Measurements from ENCODE around the gene FSIP1. TPM values are rescaled to one million over a fixed set of nuclear protein-coding genes. Genes with fewer than 3 reads are reported as not detected.

Gene FSIP1
- total RNA-seq, 1 donor from 2014 or later, result 0.91 TPM

DNA sequence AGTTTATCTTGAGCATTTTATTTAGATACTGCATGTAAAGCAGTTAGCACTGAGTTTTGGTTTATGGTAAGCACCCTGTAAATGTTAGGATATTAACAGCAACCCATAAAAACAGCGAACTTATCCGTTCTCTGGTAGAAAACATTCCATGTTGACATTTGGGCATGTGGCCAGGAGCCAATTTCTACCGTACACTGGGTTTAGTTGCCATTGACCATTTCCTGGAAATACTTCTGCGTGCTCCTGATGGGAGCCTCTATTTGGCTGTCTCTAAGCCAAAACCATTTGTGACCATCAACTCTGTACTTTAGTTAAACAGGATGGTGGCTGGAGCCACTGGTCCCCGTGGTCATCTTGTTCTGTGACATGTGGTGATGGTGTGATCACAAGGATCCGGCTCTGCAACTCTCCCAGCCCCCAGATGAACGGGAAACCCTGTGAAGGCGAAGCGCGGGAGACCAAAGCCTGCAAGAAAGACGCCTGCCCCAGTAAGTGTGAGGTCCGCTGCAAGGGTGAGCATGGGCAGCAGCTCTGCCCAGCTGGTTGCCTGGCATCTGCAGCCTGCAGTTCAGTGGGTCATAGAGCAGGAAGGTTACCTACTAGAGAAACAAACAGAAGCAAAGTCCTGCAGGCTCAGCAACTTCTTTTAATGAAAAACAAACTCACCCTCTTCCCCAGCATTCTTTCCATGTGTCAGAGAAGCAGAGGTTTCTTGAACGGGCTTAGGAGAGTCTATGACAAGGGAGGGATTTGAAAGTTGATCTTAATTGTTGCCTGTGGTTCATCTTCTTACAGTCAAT lies 194.7 kb downstream of the FSIP1 start:
- intact Hi-C loops (cut with micrococcal nuclease), result no loop called here

DNA sequence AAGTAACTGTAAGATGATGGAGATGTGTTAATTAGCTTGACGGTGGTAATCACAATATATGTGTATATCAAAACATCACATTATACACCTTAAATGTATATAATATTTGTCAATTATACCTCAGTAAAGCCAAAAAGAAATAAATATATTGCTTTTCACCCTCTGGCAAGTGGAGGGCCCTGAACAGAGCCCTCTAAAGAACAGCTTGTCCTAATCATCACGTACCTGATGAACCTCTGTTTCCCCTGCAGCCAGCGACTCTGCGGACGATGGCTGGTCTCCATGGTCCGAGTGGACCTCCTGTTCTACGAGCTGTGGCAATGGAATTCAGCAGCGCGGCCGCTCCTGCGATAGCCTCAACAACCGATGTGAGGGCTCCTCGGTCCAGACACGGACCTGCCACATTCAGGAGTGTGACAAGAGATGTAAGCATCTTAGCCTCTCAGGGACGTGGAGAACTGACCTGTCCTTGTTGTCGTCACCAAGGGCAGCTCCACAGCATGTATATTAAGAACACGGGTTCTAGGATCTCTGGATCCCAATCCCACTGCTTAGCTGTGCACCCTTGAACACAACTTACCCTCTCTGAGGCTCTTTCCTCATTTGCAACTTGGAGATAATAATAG lies 195.4 kb downstream of the FSIP1 start:
- intact Hi-C loops (cut with micrococcal nuclease), result no loop called here

DNA sequence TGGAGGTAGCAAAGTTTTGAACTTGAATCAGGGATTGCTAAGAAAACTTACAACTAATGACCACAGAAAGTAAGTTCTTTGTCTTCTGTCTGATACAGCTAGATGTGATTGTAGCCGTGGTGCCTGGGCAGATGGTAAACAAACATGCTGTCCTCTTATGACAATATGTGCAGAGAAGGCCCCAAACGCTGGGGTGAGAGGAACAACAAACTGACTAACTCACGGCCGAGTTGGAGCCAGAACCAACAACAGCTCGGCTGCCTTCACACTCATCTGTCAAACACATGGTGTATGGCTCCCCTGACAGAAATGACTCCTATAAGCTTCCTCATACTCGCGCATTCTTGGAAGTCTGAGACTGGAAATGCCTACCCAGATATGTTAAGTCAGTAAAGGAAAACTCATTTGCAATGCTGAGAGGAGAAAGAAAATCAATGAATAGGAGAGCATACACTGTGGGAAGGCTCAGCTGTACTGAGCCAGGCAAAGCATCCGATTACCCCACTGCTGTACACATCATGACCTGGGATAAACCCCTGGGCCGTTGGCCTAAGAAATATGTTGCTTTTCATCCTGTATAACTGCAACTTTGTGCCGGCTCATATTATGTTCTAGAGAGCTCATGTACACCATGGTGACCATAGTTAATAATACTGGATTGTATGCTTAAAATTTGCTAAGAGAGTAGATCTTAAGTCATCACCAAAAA lies 196.1 kb downstream of the FSIP1 start:
- intact Hi-C loops (cut with micrococcal nuclease), result no loop called here

DNA sequence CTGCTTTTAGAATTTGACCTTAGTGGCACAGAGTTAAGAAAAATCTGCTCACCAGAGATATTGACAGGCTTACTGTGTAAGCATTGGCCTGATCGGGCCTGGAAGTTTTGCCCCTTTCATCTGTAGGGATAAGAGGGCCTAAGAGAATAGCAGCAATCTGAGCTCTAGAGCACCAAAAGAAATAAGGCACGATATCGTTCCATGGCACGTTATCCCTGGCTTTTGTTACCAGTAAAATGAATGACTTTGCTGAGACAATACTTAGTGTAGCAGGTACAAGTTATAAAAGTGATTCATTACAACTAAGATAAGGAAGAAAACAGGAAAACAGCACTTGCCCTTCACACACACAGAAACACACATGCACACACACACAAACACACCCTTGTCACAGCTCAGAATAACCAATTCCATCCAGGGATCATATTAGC lies 196.8 kb downstream of the FSIP1 start:
- intact Hi-C loops (cut with micrococcal nuclease), result no loop called here

DNA sequence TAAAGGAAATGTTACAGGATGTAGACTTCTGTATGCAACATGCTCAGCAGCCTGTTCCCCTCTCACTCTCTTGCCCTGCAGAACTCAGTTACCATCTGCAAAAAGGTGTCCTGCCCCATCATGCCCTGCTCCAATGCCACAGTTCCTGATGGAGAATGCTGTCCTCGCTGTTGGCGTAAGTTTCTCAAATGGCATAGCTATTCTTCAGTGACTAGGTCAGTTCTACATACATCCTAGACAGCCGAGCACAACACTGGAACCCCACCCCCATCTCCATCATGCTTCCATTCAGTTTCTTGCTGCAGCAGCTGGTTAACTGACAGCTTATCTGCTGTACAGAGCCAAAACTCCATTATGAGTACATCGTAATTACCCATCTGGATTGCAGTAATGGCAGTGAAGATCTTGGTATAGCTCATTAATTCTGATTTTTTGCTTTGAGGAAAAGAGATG lies 197.2 kb downstream of the FSIP1 start:
- intact Hi-C loops (cut with micrococcal nuclease), result no loop called here

DNA sequence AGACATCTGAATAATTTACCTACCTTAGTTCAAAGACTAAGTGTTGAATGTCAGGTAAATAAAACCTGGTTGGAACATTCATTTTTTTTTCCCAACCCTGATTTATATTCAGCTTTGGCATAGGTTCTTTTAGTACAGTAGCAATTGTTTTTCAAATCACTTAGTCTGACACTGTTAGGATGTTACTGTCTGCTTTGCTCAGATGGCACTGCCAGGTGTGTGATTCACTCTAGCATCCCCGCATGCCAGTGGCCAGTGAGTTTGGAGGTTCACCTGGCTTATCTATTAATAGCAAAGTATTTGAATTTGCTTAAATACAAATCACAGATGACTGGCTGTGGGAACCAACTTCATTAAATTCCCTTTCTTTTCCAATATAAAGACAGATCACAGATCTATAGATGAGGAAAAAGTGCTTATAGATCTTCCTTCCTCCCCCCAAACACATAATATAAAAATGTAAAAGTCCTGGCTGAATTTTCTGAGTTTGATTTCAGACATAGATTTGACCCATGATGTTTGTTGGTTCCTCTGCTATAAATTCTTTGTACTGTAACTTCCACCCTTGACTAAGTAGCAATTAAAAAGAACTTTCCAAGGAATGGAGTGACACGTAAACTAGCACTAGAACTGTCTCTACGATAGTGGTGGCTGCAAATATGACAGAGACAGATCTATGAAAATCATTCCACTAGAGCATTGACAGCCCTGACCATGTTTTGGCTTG lies 197.8 kb downstream of the FSIP1 start:
- intact Hi-C loops (cut with micrococcal nuclease), result loop anchor here (5.0 kb wide), 1 partner anchor 158 kb away; no protein-coding TSS in a partner anchor

DNA sequence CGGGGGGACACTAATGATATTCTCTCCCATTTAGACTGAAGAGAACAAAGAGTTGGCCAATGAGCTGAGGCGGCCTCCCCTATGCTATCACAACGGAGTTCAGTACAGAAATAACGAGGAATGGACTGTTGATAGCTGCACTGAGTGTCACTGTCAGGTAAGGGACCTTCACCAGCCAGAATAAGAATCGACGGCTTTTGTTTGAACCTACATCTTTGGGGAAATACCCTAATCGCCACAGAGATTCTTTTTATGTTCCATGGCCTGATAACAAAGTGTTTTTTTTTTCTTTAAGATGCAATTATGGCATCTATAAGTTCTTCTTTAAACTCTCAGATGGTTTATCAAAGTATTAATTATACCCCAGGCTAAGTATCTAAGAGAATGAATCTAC lies 198.4 kb downstream of the FSIP1 start:
- intact Hi-C loops (cut with micrococcal nuclease), result loop anchor here (5.0 kb wide), 1 partner anchor 157 kb away; no protein-coding TSS in a partner anchor

DNA sequence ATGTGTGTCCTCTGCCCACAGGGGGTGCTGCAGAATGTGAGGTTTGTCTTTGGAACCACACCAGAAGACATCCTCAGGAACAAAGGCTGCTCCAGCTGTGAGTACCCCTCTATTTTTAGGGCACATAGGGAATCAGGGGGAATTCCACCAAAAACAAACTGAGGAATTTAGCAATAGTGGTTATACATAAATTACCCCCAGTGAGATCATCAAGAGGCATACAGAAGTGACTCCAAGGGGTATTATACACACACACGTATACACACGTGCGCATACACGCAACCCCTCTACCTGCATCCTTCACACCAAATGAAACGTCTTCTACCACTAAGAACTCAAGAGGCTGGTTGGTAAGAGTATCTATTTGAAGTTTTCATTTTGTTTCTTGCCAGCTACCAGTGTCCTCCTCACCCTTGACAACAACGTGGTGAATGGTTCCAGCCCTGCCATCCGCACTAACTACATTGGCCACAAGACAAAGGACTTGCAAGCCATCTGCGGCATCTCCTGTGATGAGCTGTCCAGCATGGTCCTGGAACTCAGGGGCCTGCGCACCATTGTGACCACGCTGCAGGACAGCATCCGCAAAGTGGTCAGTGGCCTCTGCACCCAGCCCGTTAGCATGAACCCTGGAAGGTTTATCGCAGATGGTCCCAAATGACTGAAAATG lies 198.9 kb downstream of the FSIP1 start:
- intact Hi-C loops (cut with micrococcal nuclease), result loop anchor here (1.0 to 5.0 kb wide), 3 partner anchors 103 to 174 kb away; no protein-coding TSS in a partner anchor

DNA sequence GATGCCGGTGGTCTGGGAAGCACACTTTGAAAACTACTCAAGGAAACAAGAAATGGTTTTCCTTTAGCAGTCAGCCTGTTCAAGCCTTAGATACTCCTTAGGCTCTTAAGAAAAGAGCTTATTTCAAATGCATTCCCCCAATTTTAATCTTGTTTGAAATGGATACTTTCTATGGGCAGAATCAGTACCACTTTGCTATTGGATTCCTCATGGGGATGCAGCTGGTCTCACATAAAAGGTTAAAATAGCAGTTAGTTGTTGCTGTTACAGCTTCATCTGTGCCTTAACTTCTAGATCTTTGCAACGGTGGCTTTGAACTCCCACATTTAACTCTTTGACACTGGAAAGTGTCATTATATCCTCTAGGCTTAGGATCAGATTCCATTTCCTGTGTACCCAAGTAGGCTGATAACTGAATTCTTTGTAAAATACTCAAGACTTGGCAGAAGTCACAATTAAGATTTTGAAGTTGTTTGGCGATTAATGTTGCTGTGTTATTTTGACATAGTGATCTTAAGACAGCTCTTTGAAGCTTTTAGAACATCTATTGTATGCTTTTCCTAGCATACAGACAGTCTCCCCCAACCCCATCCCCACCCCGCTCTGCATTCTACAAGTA lies 199.6 kb downstream of the FSIP1 start:
- intact Hi-C loops (cut with micrococcal nuclease), result loop anchor here (1.0 to 5.0 kb wide), 3 partner anchors 103 to 174 kb away; no protein-coding TSS in a partner anchor

DNA sequence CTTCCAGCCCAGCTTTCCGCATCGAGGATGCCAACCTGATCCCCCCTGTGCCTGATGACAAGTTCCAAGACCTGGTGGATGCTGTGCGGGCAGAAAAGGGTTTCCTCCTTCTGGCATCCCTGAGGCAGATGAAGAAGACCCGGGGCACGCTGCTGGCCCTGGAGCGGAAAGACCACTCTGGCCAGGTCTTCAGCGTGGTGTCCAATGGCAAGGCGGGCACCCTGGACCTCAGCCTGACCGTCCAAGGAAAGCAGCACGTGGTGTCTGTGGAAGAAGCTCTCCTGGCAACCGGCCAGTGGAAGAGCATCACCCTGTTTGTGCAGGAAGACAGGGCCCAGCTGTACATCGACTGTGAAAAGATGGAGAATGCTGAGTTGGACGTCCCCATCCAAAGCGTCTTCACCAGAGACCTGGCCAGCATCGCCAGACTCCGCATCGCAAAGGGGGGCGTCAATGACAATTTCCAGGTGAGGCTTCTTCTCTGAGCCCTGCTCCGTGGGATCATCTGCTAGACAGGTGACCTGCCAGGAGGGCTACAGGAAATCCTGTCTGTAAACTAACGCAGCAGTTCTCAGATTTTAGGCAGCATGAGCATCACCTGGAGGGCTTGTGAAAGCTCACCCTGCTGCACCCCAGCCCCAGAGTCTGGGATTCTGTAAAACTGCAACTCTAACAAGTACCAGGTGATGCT lies 200.2 kb downstream of the FSIP1 start:
- intact Hi-C loops (cut with micrococcal nuclease), result loop anchor here (5.0 kb wide), 1 partner anchor 155 kb away; no protein-coding TSS in a partner anchor

DNA sequence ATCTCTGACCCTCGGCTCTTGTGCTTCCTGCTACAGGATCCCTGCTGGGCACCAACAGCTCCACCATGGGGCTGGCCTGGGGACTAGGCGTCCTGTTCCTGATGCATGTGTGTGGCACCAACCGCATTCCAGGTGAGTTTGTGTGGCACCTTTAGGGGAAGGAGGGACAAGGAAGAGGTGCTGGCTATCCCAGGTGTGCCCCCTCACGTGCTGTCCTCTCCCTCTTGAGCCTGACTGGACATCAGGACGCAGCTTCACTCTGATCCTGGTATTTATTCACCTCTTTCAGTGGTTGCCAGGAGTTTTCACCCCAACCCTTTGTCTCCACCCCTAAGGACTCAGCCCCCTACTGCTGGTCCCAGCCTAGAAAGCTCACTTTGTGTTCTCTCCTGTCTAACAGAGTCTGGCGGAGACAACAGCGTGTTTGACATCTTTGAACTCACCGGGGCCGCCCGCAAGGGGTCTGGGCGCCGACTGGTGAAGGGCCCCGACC lies 200.8 kb downstream of the FSIP1 start:
- intact Hi-C loops (cut with micrococcal nuclease), result loop anchor here (2.0 to 5.0 kb wide), 3 partner anchors 155 to 1141 kb away; no protein-coding TSS in a partner anchor

DNA sequence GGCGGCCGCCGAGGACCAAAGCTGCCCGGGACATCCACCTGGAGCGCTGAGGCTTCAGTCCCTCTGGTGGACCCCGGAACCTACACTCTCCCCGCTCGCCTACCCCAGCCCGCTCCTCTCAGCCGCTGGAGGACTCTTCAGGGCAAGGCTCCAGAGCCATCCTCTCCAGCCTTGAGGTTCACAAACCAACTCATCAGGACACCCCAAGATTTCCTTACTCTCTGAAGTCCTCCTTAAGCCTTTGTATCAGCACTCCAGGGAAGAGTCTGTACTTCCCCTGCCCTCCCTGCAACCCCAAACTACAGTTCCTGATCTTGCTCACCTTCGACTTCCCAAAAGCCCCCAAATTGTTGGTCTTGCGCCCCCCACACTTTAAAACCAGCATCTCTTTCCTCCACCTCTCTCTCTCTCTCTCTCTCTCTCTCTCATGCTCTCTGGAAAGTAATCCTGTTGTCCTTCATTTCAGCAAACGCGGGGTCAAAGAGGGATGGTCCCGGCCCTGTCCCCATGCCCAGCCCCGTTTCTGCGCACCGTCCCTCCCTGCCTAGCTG lies 201.3 kb downstream of the FSIP1 start:
- intact Hi-C loops (cut with micrococcal nuclease), result loop anchor here (2.0 to 5.0 kb wide), 3 partner anchors 154 to 1141 kb away; no protein-coding TSS in a partner anchor

DNA sequence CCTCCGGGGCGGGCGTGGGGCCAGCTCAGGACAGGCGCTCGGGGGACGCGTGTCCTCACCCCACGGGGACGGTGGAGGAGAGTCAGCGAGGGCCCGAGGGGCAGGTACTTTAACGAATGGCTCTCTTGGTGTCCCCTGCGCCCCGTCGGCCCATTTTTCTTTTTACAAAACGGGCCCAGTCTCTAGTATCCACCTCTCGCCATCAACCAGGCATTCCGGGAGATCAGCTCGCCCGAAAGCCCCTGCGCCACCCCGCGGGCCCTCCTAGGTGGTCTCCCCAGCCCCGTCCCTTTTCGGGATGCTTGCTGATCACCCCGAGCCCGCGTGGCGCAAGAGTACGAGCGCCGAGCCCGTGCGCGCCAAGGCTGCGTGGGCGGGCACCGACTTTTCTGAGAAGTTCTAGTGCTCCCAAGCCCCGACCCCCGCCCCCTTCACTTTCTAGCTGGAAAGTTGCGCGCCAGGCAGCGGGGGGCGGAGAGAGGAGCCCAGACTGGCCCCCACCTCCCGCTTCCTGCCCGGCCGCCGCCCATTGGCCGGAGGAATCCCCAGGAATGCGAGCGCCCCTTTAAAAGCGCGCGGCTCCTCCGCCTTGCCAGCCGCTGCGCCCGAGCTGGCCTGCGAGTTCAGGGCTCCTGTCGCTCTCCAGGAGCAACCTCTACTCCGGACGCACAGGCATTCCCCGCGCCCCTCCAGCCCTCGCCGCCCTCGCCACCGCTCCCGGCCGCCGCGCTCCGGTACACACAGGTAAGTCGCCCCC lies 202.0 kb downstream of the FSIP1 start, which contains the start of gene THBS1:
TSS of gene THBS1 (plus strand) at position 595 of the 757 bp plus-strand sequence. CDS start 779 bp downstream, outside the sequence.
- intact Hi-C loops (cut with micrococcal nuclease), result loop anchor here (1.0 to 5.0 kb wide), 9 partner anchors 43 to 1140 kb away; no protein-coding TSS in a partner anchor

DNA sequence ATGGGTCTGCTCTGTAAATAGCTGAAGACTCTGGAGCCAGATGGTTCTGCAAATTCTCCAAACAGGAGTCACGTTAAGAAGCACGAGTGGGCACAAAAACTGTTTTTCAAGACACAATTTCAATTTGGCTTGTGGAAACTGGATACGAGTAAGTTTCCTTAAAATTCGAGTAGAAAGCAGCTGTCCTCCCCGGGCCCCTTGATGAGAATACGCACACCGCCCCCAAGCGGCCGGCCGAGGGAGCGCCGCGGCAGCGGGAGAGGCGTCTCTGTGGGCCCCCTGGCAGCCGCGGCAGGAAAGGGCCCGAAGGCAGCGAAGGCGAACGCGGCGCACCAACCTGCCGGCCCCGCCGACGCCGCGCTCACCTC lies 202.5 kb downstream of the FSIP1 start:
- intact Hi-C loops (cut with micrococcal nuclease), result loop anchor here (1.0 to 5.0 kb wide), 9 partner anchors 43 to 1139 kb away; no protein-coding TSS in a partner anchor

DNA sequence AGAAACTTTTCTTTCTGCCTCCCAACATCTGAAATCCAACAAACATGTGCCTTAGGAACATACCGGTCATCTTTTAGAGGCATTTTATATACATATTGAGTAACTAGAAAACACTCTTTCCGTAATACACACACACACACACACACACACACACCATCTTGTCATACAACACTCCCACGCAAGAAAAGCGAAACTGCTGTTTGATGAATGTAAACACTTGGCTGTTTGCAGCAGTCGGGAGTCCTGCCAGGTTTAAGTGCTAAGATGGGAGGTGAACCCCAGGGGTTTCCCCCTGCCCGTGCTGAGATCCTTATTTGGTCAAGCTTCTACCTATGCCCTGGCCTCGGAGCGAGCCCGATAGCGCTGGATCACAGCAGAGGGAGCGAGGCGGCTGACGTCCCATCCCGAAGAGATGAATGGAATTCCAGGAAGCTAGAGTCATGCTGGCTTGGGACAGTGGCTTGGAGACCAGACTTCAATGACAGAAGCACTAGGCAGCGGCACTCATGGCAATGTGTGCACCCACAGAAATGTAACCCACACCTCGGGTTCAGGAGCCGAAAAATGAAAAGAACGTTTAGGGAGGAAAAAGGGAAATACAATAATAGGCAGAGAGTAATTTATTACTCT lies 203.0 kb downstream of the FSIP1 start:
- intact Hi-C loops (cut with micrococcal nuclease), result loop anchor here (1.0 to 5.0 kb wide), 9 partner anchors 44 to 1139 kb away; no protein-coding TSS in a partner anchor

DNA sequence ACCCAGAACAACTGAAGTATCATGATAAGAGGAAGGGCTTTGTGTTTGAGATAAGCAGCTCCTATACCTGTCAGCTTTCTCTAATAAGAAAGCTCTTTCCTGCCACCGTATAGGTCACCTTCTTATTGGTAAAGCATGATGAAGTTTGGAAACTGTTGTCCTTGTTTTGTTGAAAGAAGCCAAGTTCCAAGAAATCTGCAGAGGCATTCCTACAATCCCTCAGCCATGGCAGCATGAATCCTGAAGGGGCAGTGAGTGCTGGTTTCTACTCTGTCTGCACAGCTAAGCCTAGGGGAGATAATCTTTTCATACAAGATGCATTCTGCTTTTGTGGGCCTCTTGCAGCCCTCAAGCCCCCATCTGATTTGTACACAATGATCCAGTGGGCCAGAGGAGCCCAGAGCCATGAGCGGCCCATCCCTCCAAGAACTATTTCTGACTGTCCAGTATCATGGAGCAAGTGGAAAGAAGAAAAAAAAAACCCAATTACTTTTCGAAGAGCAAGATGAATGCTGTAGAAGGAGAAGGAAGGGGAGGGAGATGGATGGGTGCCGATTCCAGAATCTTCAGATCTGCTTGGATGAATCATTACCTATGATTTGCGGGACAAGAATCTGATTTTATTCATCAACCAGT lies 203.7 kb downstream of the FSIP1 start:
- intact Hi-C loops (cut with micrococcal nuclease), result no loop called here

DNA sequence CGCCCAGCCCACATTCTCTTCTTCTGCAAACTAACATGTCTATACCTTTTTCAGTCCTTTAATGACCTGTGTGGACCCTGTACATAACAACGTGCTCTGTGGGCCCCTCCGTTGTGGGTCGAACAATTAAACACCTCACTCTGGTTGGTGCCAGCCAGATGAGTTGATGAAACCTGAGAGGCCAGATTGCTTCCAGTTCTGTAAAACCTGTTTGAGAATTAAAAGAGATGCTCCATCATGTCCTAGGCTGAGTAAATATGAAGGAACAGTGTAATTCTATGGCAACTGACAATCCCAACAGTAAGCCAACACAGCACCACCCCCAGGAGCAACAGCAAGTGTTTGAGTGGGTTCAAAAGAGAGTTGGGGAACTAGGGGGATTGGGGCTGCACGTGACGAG lies 207.5 kb downstream of the FSIP1 start:
- intact Hi-C loops (cut with micrococcal nuclease), result no loop called here
